ENCODE data around the gene DUSP16.

Gene DUSP16

DNA sequence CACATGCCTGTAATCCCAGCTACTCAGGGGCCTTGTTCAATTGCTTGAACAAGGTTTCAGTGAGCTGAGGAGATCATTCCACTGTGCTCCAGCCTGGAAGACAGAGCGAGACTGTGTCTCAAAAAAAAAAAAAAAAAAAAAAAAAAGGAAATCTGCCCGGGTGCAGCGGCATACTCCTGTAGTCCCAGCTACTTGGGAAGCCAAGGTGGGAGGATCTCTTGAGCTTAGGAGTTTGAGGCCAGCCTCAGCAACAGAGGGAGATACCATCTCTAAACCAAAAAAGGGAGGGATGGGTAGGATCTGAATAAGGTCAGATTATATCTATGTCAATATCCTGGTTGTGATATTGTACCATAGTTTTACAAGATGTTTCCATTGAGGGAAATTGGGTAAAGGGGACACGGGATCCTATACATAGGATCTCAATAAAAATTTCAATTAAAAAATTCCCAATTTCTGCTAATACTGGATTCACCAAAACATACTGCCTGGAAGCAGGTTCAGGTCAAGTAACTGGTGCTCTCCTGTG, 129.4 kb downstream of the DUSP16 start:
- H3K27me3 ChIP-seq, result no peaks in the 10 kb centered on the region
- TF ChIP-seq Cebpa-rat (IDR thresholded peaks at IDR 0.05), result no peak
- no peak overlapping the region for H3K27ac ChIP-seq

DNA sequence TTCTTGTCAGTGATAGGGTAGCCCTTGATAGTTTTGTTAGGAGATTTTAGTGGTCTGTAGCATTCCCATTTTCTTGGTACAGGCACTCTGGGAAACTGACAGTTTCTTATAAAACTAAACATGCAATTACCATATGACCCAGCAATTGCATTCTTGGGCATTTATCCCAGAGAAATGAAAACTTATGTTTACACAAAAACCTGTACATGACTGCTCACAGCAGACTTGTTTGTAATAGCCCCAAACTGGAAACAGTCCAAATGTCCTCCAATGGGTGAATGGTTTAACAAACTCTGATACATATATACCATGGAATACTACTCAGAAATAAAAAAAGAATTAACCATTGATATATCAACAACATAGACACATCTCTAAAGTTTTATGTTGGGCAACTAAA, 130.3 kb downstream of the DUSP16 start:
- no peak overlapping the region for H3K9ac ChIP-seq
- no peak overlapping the region for H3K4me2 ChIP-seq
- no peaks in the 10 kb centered on the region; a peak in 1 of 22 replicates for H4K20me1 ChIP-seq
- peaks cover 6 to 11% (median 9%) of the 10 kb centered on the region in 11 experiments; a peak in 21 of 22 replicates for H3K9me3 ChIP-seq (replicated peaks in 1 of 11)
- no peak overlapping the region for H3K27ac ChIP-seq
- no peak for TF ChIP-seq Cebpa-rat (IDR thresholded peaks at IDR 0.05)
- no peak overlapping the region for H3K4me3 ChIP-seq
- no peaks in the 10 kb centered on the region for H3K4me1 ChIP-seq
- H3K27me3 ChIP-seq, result no peaks in the 10 kb centered on the region
- peaks cover 0 to 20% (median 12%) of the 10 kb centered on the region in 11 experiments; a peak in 19 of 22 replicates for H3K36me3 ChIP-seq

More for the DNA sequence above, 129.4 kb downstream of the DUSP16 start:
- no peak overlapping the region for H3K4me3 ChIP-seq
- no peaks in the 10 kb centered on the region for H3K4me1 ChIP-seq
- H3K36me3 ChIP-seq, result peaks cover 0 to 25% (median 17%) of the 10 kb centered on the region in 11 experiments; a peak in 19 of 22 replicates
- peaks cover 7 to 16% (median 11%) of the 10 kb centered on the region in 11 experiments; a peak in 21 of 22 replicates for H3K9me3 ChIP-seq (replicated peaks in 1 of 11)
- H3K4me2 ChIP-seq, result no peak overlapping the region
- no peaks in the 10 kb centered on the region; a peak in 1 of 22 replicates for H4K20me1 ChIP-seq
- H3K9ac ChIP-seq, result no peak overlapping the region

DNA sequence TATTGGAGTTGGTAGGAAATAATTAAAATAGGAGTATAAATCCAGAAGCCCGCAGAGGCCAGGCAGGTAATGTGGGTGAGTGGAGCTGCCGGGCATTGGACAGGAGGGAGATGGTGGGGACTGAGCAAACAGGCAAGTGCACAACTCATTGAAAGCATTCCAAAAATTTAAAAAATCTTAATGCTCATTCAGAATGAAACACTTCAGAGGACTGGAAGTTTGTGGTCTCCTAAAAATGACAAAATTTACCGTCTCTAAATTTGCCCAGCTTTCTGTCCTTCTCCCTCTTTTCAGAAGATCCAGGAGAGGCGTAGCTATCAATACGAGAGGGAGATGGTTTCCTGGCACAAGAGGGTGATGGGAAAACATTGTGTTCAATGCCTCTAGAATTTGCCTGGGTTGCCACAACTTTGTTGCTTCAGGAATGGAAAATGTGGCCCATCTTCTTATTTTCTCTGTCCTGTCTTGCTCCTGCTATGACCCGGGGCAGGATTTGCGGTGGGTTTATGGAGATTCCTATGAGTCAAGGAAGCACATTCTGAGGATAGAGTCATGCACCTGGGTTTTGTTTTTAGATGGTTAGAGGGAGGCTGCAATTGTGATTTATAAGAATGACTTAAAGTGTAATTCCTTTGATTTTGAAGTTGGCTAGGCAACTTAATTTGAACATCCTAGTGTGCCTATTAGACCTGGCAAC, 133.6 kb downstream of the DUSP16 start:
- no peaks in the 10 kb centered on the region for H3K4me1 ChIP-seq
- H3K36me3 ChIP-seq, result 0 out of 22 replicates have a peak, but pooled peaks cover 0 to 5% (median 0%) of the 10 kb centered on the region in 11 experiments
- no peak for TF ChIP-seq Cebpa-rat (IDR thresholded peaks at IDR 0.05)
- H3K27ac ChIP-seq, result no peak overlapping the region
- H3K9me3 ChIP-seq (replicated peaks in 1 of 11), result peaks cover 9 to 15% (median 11%) of the 10 kb centered on the region in 11 experiments
- H3K4me2 ChIP-seq, result no peak overlapping the region
- H3K4me3 ChIP-seq, result no peak overlapping the region
- H3K27me3 ChIP-seq, result no peaks in the 10 kb centered on the region
- no peaks in the 10 kb centered on the region; a peak in 1 of 22 replicates for H4K20me1 ChIP-seq
- H3K9ac ChIP-seq, result no peak overlapping the region

GRCh38 chr12:12428047-12428446, 134.6 kb downstream of the DUSP16 start:
- no peak overlapping the region for H3K9ac ChIP-seq
- H3K4me2 ChIP-seq, result no peak overlapping the region
- no peaks in the 10 kb centered on the region for H3K4me1 ChIP-seq
- peaks cover 0 to 10% (median 6%) of the 10 kb centered on the region in 11 experiments; a peak in 5 of 22 replicates for H3K36me3 ChIP-seq
- H4K20me1 ChIP-seq, result no peaks in the 10 kb centered on the region; a peak in 1 of 22 replicates
- peaks cover 20 to 26% (median 22%) of the 10 kb centered on the region in 11 experiments for H3K9me3 ChIP-seq (replicated peaks in 1 of 11)
- no peak for TF ChIP-seq Cebpa-rat (IDR thresholded peaks at IDR 0.05)
- no peaks in the 10 kb centered on the region for H3K27me3 ChIP-seq
- no peak overlapping the region for H3K27ac ChIP-seq
- no peak overlapping the region for H3K4me3 ChIP-seq

DNA sequence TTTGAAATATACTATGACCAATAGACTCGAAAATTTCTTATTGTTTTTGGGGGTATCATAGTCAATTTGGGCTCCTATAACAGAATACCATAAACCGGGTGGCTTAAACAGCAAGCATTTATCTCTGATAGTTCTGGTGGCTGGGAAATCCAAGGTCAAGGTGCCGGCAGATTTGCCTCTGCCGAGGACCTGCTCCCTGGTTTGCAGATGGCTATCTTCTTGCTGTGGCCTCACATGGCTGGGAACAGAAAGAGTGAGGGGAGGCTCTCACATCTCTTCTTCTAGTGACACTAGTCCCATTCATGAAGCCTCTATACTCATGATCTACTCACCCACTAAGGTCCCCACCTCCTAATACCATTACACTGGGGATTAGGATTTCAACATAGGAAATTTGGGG, 135.1 kb downstream of the DUSP16 start:
- H3K27ac ChIP-seq, result no peak overlapping the region
- no peak overlapping the region for H3K9ac ChIP-seq
- peaks cover 24 to 30% (median 27%) of the 10 kb centered on the region in 11 experiments for H3K9me3 ChIP-seq (replicated peaks in 1 of 11)
- H3K36me3 ChIP-seq, result peaks cover 0 to 15% (median 6%) of the 10 kb centered on the region in 11 experiments; a peak in 8 of 22 replicates
- no peaks in the 10 kb centered on the region for H3K4me1 ChIP-seq
- no peaks in the 10 kb centered on the region for H3K27me3 ChIP-seq
- no peaks in the 10 kb centered on the region; a peak in 1 of 22 replicates for H4K20me1 ChIP-seq
- no peak for TF ChIP-seq Cebpa-rat (IDR thresholded peaks at IDR 0.05)
- no peak overlapping the region for H3K4me2 ChIP-seq
- H3K4me3 ChIP-seq, result no peak overlapping the region

DNA sequence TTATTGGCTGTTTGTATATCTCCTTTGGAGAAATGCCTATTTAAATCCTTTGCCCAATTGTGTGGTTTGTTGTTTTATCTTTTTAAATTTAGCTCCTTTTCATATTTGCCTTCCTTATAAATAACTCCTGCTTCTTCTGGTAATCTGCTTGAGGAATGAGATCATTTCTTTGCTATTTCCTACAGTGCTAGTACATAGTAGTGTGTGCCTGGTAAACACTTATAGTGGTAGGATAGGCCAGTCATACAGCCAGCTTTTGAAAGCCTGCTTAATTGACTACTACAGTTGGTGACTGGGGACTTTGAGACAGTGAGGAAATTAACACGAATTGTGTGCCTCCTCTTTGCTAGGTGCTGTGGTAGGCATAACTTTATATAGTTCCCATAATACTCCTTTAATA, 137.0 kb downstream of the DUSP16 start:
- Histone ChIP-seq H3K9me3 (replicated peaks in 1 of 11) (peaks cover 35 to 46% (median 43%) of the 10 kb centered on the region in 11 experiments), H4K20me1 (no peaks in the 10 kb centered on the region; a peak in 1 of 22 replicates), H3K27ac (no peak overlapping the region), H3K4me2 (no peak overlapping the region), H3K36me3 (peaks cover 0 to 19% (median 8%) of the 10 kb centered on the region in 11 experiments; a peak in 8 of 22 replicates), H3K4me3 (no peak overlapping the region), H3K27me3 (no peaks in the 10 kb centered on the region), H3K9ac (no peak overlapping the region), H3K4me1 (no peaks in the 10 kb centered on the region)
- no peak for TF ChIP-seq Cebpa-rat (IDR thresholded peaks at IDR 0.05)

DNA sequence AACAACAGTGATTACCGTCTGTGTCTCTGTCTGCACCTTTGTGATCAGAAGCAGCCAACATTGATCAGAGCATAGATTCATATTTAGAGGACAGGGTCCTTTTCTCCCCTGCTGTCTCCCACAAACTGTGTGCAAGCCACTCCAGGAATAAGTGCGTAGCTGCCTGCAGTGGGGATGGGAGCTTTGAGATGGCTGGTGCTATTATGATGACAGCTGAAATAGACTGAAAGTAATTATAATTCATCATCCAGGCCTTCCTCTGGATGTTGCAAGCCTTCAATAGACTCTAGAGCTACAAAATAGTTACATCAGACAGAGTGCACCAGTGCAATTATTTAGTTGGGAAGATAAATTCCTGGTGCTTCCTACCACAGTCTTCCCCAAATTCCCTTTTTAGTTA, 137.7 kb downstream of the DUSP16 start:
- Histone ChIP-seq H3K4me2 (no peak overlapping the region), H3K4me1 (no peaks in the 10 kb centered on the region), H3K4me3 (no peak overlapping the region), H3K36me3 (peaks cover 0 to 19% (median 8%) of the 10 kb centered on the region in 11 experiments; a peak in 8 of 22 replicates), H3K9me3 (replicated peaks in 1 of 11) (peaks cover 35 to 49% (median 46%) of the 10 kb centered on the region in 11 experiments), H3K27ac (no peak overlapping the region), H3K27me3 (no peaks in the 10 kb centered on the region), H3K9ac (no peak overlapping the region), H4K20me1 (no peaks in the 10 kb centered on the region; a peak in 1 of 22 replicates)
- TF ChIP-seq Cebpa-rat (IDR thresholded peaks at IDR 0.05), result no peak
